KOPT-K1 (cell line): Measurements from ENCODE around the gene DLGAP4.

Source experiments
- H3K27ac ChIP-seq: fragments of 200-600 bp; sonication (generic); 2 replicates; pipeline ENCODE4 v1.5.1; 2016; ENCODE audit warnings: antibody characterized with exemption, mild to moderate bottlenecking, low read depth, low read length; ENCODE audit not compliant: poor library complexity, severe bottlenecking
- H3K36me3 ChIP-seq: fragments of 200-600 bp; sonication (generic); 2 replicates; pipeline ENCODE4 v1.5.1; 2017; ENCODE audit warnings: antibody characterized with exemption, mild to moderate bottlenecking, low read length, moderate library complexity; ENCODE audit not compliant: insufficient read depth
- H3K9me3 ChIP-seq: fragments of 200-600 bp; sonication (generic); 2 replicates; pipeline ENCODE4 v1.5.1; 2017; ENCODE audit warnings: antibody characterized with exemption, low read length, mild to moderate bottlenecking; ENCODE audit not compliant: insufficient read depth, poor library complexity, severe bottlenecking

DLGAP4 gene

DNA sequence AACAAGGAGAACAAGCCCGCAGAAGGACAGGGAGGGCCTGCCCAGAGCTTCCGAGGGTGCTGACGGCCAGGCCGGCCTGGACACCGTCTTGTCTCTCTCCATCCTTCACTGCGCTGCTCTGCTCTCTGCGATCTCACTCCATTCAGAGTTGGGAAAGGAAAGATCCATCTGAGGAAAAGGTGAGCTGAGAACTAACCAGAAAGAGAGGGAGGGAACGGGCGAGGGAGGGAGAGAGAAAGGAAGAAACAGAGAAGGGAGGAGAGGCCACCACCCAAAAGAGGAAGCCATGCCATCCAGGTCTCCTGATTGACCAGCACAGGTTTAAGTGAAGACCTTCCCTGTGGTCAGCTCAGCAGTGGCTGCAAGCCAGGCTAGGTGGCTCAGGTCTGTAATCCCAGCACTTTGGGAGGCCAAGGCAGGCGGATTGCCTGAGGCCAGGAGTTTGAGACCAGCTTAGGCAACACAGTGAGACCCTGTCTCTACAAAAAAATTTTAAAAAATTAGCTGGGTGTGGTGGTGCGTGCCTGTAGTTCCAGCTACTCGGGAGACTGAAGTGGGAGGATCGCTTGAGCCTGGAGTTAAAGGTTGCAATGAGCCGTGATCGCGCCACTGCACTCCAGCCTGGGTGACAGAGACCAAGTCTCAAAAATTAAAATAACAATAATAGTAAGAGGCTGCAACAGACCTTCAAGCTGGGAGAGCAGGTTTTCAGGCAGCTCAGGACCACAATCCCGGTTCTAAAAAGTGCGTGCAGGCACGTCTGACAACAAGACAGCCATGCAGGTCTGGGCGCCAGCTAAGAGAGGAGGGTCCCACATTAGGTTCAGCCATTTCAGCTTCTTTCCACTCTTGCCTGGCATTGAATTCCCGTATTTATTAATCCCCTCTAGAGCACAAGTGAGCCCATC, 34.2 kb upstream of the DLGAP4 start:
- no peaks in the 10 kb centered on the region for H3K36me3 ChIP-seq
- H3K9me3 ChIP-seq, result no peaks in the 10 kb centered on the region
- H3K27ac ChIP-seq, result no peak overlapping the region

- no peak overlapping the region for H3K27ac ChIP-seq
- H3K36me3 ChIP-seq, result no peaks in the 10 kb centered on the region
- H3K9me3 ChIP-seq, result no peaks in the 10 kb centered on the region
These were observed 33.5 kb upstream of the DLGAP4 start for GRCh38 chr20:36272547-36273220.

DNA sequence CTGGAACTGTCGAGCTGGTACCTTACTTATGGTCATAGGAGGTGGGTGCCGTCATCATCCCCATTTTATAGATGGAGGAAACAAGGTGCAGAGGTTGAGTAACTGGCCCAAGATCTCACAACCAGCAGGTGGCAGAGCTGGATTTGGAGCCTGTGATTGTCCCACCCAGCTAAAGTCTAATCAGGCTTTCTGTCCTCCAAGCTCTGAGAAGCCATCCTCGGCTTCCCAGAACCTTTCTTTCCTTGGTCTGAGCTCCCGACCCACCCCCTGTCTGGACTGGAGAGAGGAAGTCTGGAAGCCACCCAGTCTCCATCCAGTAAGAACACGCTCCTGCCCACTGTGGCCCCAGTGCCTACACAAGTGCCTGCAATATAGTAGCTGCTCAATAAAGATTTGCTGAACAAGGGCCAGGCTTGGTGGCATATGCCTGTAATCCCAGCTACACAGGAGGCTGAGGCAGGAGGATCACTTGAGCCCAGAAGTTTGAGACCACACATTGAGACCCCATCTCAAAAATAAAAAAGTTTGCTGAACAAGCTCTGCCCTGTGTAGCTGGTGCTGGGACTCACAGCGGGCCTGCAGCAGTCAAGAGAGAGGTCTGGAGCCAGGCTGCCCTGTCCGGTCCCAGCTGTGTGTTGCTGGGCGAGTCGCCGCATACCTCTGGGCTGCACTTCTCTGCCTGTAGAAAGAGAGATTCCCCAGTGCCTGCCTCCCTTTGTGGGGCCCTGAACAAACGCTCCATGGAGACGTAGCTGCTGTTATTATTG, 32.5 kb upstream of the DLGAP4 start:
- H3K9me3 ChIP-seq, result no peaks in the 10 kb centered on the region
- no peak overlapping the region for H3K27ac ChIP-seq
- H3K36me3 ChIP-seq, result no peaks in the 10 kb centered on the region

GRCh38 chr20:36274181-36274841, 31.8 kb upstream of the DLGAP4 start:
- no peaks in the 10 kb centered on the region for H3K9me3 ChIP-seq
- H3K27ac ChIP-seq, result no peak overlapping the region
- no peaks in the 10 kb centered on the region for H3K36me3 ChIP-seq

DNA sequence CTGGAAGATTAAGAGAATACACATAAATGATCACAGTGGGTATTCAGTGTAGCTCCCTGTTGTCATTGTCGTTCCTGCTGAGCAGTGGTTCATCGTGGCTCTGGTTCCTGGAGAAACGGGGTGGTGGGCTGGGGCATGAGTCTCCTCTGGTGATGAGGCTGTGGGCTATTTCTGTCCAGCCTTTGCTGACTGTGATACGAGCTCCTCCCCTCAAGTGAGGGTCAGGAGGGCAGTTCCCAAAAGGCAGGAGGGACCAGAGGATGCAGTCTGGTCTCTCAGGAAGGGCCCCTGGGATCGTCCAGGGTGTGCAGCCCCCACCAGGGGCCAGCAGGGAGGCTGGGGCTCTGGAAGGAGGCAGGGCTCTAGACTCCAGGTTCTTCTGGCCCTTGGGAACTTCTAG, 31.1 kb upstream of the DLGAP4 start:
- H3K36me3 ChIP-seq, result no peaks in the 10 kb centered on the region
- H3K9me3 ChIP-seq, result no peaks in the 10 kb centered on the region
- H3K27ac ChIP-seq, result no peak overlapping the region

- H3K36me3 ChIP-seq, result no peaks in the 10 kb centered on the region
- no peak overlapping the region for H3K27ac ChIP-seq
These were observed 30.5 kb upstream of the DLGAP4 start for GRCh38 chr20:36275441-36276189.

GRCh38 chr20:36277546-36277945, 28.6 kb upstream of the DLGAP4 start:
- Histone ChIP-seq H3K27ac (no peak overlapping the region), H3K36me3 (no peaks in the 10 kb centered on the region), H3K9me3 (no peaks in the 10 kb centered on the region)

More at GRCh38 chr20:36275441-36276189, 30.5 kb upstream of the DLGAP4 start:
- no peaks in the 10 kb centered on the region for H3K9me3 ChIP-seq

GRCh38 chr20:36279362-36279761, 26.8 kb upstream of the DLGAP4 start:
- Histone ChIP-seq H3K36me3 (no peaks in the 10 kb centered on the region), H3K9me3 (no peaks in the 10 kb centered on the region), H3K27ac (no peak overlapping the region)

GRCh38 chr20:36279776-36280175, 26.4 kb upstream of the DLGAP4 start:
- Histone ChIP-seq H3K36me3 (no peaks in the 10 kb centered on the region), H3K9me3 (no peaks in the 10 kb centered on the region), H3K27ac (no peak overlapping the region)

- Histone ChIP-seq H3K27ac (no peak overlapping the region), H3K36me3 (no peaks in the 10 kb centered on the region), H3K9me3 (no peaks in the 10 kb centered on the region)
These were observed 24.3 kb upstream of the DLGAP4 start for GRCh38 chr20:36281785-36282380.

GRCh38 chr20:36284751-36285150, 21.4 kb upstream of the DLGAP4 start:
- no peaks in the 10 kb centered on the region for H3K36me3 ChIP-seq
- peaks cover 8% of the 10 kb centered on the region for H3K9me3 ChIP-seq
- no peak overlapping the region for H3K27ac ChIP-seq

DNA sequence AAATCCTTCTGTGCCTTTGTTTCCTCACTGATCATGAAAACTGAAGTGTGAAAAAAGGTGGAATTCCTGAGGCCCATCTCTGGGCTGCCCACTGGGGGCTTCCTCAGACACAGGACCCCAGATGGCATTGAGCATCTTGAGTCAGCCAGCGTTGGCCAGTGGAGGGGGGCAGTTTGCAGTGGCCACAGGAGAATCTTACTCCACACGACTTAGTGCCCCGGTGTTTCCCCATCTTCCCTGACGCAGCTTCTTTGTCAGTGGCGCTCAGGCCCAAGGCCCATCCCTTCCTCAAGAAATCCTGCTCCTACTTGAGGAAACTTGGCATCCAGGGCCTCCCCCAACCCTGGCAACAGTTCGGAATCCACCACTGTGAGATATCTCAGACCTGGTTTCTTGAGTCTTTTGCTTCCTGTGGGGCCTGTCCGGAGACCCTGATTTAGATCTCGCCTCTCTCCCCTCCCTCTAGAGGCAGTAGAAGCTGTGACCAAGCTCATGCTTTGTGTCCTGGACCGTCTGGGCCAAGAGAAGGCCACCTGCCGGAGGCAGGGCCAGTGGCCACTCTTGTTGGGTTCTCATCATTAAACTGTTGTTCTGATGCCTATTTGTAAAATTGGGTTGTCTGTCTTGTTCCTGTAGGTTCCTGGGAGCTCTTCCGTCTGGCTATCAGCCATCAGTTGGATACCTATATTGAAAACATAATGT, 20.2 kb upstream of the DLGAP4 start:
- H3K9me3 ChIP-seq, result peaks cover 8% of the 10 kb centered on the region
- no peaks in the 10 kb centered on the region for H3K36me3 ChIP-seq

GRCh38 chr20:36297656-36298055, 8.5 kb upstream of the DLGAP4 start:
- no peaks in the 10 kb centered on the region for H3K9me3 ChIP-seq
- H3K36me3 ChIP-seq, result no peaks in the 10 kb centered on the region
- no peak overlapping the region for H3K27ac ChIP-seq

More for the DNA sequence above, 20.2 kb upstream of the DLGAP4 start:
- H3K27ac ChIP-seq, result no peak overlapping the region
